Non-pigmented ciliary epithelial cell (primary cell): ENCODE measurements around the gene ELK3.

ENCODE experiments used
- DNase-seq: peaks from one replicate; pipeline ENCODE4 v3.0.0-alpha.2; 2010; ENCODE audit warnings: low read depth

Gene ELK3

GRCh38 chr12:96235484-96235826, 41.3 kb downstream of the ELK3 start:
- DNase-seq: no peak

- DNase-seq: no peak
Measured at GRCh38 chr12:96236221-96236822, 42.1 kb downstream of the ELK3 start.

DNA sequence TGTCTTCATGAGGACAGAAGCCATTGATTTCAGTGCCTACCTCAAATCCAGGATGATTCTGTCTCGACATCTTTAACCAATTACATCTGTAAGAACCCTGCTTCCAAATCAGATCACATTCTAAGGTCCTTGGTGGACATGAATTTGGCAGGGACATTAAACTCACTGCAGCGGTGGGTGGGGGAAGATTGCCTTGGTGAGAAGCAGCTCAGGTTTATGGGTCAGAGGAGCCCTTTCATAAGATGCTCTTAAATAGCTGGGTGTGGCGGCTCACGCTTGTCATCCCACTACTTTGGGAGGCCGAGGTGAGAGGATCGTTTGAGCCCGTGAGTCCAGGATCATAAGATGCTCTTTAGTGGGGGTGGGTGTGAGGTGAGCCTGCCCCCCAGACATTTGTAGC, 42.9 kb downstream of the ELK3 start:
- no peak for DNase-seq

GRCh38 chr12:96237465-96238077, 43.4 kb downstream of the ELK3 start:
- DNase-seq: peak; percentile 90

DNA sequence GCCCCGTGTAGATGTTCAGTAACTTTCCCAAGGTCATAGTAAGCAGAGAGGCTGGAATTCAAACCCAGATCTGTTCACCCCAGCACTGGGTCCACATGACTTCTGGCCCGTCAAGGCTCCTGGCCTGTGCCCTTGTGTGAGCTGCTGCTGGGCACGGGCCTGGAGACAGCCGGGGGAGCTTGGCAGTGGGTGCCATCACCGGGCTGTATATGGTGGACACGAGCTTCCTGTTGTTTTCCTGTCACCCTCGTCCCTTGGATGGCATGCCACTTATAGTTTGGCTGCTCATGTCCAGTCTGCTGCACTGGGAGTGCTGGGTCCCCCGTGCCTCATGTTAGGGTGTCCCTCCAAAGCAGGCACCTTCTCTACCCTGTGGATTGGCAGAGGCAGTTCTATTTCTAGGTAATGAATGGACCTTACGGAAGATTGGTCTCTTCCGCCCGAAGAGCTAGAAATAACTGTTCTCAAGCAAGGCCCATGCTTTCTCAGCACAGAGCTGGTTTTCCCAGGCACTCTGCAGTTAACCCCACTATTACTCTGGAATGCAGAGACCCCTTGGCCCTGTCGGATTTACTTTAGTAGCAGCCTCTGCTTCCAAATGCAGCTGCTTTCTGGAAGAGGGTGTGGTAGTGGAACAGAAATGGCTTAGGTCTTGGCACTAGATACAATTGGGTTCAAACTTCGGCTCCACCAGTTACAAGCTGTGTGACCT, 44.3 kb downstream of the ELK3 start:
- no peak for DNase-seq

GRCh38 chr12:96239711-96240635, 45.8 kb downstream of the ELK3 start:
- DNase-seq: no peak

DNA sequence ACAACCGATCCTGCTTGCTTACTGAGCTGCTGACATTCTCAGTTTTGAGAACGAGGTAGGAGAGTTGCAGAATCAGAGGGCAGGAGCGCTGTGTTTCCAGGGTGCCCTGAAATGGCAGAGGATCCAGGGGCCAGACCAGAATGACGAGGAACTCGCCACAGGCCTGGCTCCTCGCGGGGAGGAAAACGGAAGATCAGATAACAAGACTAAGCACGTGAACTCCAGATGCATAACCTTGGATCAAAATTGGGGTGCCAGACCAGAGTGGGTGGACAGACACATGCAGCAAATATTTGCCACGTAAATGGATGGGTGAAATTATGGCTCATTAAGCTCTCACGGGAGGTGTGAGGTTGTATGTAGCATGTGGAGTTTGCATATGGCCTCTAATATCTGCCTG, 46.5 kb downstream of the ELK3 start:
- DNase-seq: no peak

DNA sequence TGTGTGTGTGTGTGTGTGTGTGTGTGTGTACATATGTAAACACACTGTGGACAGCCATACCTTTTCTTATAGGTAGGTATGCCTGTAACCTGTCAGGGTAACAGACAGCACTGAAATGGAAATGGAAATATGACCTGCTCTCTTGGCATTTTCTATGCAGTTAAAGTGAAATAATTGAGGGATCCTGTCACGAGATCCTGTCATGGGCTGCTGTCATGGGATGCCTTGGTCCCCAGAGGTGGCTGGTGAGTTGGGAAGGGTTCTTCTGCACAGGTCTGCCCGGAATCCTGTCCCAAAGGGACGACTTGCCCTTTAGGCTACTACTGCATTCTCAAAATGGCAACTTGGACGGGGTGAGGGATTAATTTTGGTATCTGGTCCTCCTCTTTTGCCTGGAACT, 47.3 kb downstream of the ELK3 start:
- no peak for DNase-seq

GRCh38 chr12:96241846-96242256, 47.7 kb downstream of the ELK3 start:
- DNase-seq: no peak

DNA sequence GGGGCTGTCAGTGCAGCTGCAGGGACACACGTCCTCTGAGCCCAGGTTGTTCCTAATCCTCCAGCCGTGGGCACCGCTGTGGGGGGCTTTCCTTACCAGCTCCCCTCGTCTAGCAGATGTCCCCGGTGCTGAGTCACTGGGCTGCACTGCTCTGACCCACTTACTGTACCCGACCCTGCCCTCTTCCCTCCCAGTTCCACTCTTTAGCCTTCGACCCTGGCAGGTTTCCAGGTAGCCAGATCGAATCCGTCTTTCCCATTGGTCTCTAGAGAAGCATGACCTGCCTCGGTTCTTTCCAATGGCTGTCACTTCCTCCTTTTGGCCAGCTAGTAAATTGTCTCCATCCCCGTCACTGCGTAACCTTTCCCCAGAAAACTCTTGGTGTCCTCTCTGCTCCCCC, 48.4 kb downstream of the ELK3 start:
- DNase-seq: no peak

DNA sequence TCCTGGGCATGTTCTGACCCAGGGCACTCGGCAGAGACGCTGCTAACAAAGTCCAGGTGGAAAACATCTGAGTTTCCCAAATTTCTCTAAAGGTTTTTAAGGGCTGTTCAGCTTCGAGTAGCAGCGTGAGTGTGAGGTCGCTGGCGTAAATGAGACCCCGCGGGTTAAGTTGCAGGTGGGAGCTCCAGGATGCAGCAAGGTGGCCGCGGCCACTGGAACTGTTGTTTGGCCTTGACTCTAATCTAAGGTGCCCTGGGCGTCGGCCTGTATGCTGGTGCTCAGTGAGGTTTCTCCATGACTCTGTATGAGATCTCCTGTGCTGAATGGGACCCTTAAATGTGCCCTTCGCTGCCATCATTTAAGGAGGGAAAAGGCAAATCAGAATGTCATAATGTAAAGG, 50.7 kb downstream of the ELK3 start:
- no peak for DNase-seq

DNA sequence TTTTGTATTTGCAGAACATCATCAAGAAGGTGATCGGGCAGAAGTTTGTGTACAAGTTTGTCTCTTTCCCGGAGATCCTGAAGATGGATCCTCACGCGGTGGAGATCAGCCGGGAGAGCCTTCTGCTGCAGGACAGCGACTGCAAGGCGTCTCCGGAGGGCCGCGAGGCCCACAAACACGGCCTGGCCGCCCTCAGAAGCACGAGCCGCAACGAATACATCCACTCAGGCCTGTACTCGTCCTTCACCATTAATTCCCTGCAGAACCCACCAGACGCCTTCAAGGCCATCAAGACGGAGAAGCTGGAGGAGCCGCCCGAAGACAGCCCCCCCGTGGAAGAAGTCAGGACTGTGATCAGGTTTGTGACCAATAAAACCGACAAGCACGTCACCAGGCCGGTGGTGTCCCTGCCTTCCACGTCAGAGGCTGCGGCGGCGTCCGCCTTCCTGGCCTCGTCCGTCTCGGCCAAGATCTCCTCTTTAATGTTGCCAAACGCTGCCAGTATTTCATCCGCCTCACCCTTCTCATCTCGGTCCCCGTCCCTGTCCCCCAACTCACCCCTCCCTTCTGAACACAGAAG, 52.8 kb downstream of the ELK3 start:
- DNase-seq: no peak

DNA sequence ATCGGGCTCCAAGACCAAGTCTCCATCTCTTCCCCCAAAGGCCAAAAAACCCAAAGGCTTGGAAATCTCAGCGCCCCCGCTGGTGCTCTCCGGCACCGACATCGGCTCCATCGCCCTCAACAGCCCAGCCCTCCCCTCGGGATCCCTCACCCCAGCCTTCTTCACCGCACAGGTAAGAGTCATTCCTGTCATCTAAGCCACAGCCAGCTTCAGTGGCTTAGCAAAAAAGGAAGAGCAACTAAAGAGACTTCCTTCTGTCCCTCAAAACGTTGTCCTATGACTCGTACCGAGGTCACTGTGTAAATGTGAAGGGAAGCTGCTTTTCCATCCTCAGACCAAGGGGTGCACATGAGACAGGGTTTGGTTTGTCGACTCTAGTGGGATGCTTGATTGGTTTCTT, 53.4 kb downstream of the ELK3 start:
- DNase-seq: no peak

- no peak for DNase-seq
Measured at GRCh38 chr12:96248136-96248931, 54.2 kb downstream of the ELK3 start.

GRCh38 chr12:96249196-96250118, 55.3 kb downstream of the ELK3 start:
- DNase-seq: no peak

DNA sequence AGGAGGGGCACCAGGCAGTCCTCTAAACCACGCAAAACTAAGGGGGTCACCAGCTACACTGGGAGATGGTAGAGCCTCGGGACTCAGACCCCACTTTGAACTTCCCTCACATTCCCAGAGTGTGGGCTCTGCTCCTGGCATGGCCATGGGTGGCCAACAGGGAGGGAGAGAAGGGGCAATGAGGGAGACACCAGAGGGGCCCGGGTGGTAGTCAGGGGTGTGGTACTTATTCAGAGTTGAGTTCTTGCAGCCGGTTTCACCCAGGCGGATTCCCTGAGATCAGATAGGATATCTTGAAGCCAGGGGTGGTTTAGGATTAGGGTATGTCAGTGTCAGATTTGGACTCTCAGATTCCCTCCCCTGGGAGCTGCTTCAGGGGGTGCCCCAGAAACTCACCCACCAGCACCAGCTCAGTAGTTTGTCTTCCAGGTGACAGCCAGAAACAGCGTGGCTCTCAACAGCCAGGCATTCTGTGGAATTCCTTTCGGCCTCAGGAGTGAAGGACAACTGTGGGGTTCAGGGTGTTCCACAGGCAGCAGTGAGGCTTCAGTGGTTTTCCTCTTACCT, 56.0 kb downstream of the ELK3 start:
- no peak for DNase-seq

- DNase-seq: no peak
Measured at GRCh38 chr12:96255077-96255476, 60.9 kb downstream of the ELK3 start.

DNA sequence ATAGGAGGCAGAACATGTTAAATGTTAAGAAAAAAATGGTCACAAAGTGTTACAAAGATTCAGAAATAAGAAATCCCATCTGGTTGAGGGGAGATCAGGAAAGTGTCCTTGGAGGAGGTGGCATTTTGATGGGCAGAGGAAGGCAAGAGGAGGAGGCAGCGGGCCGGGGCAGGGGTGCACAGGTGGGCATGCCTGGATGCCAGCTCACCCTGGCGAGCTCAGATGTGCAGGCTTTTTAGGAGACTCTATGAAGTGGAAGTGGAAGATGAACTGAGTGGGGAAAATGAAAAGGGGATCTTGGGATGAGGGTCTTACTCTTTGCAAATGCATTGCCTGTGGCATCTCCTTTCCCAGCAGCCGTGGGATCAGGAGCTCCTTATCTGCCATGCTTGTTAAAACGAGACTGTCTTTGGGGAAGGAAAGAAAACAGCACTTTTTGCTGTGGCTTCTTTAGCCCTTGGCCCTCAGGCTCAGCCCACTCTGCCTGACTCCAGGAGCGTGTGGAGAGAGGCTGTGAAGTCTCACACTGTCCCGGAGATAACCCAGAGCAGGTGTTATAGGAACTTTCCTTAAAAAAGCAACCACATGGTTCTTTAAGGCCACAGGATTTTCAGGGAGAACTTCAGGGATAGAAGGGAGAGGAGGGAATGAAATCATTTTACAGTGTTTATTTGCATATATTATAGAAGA, 62.6 kb downstream of the ELK3 start:
- DNase-seq: no peak

- no peak for DNase-seq
Measured at GRCh38 chr12:96257550-96258103, 63.5 kb downstream of the ELK3 start.
